PFSK-1 (cell line): Measurements from ENCODE around the gene THSD4.

ENCODE experiments used
- FOXP2 ChIP-seq: optimal IDR thresholded peaks from 2 replicates; pipeline ENCODE3; 2011; ENCODE audit warnings: borderline replicate concordance, control low read depth, inconsistent platforms; ENCODE audit not compliant: insufficient read depth; ENCODE audit errors: extremely low read length, extremely low read depth
- POLR2AphosphoS5 ChIP-seq: IDR thresholded peaks from 2 replicates; pipeline ENCODE4 v1.6.1; 2012; ENCODE audit warnings: low read depth, mild to moderate bottlenecking, control low read depth, low read length, moderate library complexity
- SIN3A ChIP-seq: IDR thresholded peaks from 2 replicates; pipeline ENCODE4 v1.6.1; 2012; ENCODE audit warnings: mild to moderate bottlenecking, low read length, moderate library complexity, borderline replicate concordance; ENCODE audit not compliant: insufficient read depth
- TAF1 ChIP-seq: IDR thresholded peaks from 2 replicates; pipeline ENCODE4 v1.6.1; 2012; ENCODE audit warnings: low read length, control low read depth, borderline replicate concordance; ENCODE audit not compliant: insufficient read depth
- TF ChIP-seq, protein P1 (sequence below), 2 experiments: IDR thresholded peaks; 2 replicates each; pipeline versions ENCODE4 v1.6.1 to v1.8.0; 2011 to 2012; ENCODE audit warnings: low read depth in 2 of 2, low read length in 2 of 2, control low read depth in 1 of 2, inconsistent platforms in 1 of 2, mild to moderate bottlenecking in 1 of 2, moderate library complexity in 1 of 2; ENCODE audit not compliant: insufficient read depth in 1 of 2

DNA sequence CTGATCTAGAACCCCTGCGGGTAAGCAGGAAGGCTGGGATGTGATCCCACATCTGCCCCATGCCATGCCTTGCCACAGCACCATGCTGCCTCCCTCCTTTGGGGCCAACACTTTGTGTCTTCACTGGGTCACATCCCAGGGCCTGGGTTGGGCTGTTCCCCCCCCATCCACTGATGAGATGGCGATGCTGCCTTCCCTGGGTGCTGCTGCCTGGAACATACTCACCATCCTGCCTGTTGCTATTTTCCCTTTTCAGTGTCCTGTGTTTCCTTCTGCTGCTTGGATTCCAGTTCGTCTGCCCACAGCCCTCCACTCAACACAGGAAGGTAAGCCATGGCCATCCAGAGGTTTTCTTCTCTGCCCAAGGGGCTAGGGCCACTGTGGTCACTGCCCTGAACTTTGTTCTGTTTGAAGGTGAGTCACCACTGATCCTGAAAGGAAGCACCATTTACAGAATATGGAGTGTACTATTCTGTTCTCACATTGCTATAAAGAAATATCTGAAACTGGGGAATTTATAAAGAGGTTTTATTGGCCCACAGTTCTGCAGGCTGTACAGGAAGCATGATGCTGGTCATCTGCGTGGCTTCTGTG lies 39.4 kb downstream of the THSD4 start:
- no peak for TF ChIP-seq TAF1
- TF ChIP-seq POLR2AphosphoS5: no peak
- TF ChIP-seq, protein P1, sequence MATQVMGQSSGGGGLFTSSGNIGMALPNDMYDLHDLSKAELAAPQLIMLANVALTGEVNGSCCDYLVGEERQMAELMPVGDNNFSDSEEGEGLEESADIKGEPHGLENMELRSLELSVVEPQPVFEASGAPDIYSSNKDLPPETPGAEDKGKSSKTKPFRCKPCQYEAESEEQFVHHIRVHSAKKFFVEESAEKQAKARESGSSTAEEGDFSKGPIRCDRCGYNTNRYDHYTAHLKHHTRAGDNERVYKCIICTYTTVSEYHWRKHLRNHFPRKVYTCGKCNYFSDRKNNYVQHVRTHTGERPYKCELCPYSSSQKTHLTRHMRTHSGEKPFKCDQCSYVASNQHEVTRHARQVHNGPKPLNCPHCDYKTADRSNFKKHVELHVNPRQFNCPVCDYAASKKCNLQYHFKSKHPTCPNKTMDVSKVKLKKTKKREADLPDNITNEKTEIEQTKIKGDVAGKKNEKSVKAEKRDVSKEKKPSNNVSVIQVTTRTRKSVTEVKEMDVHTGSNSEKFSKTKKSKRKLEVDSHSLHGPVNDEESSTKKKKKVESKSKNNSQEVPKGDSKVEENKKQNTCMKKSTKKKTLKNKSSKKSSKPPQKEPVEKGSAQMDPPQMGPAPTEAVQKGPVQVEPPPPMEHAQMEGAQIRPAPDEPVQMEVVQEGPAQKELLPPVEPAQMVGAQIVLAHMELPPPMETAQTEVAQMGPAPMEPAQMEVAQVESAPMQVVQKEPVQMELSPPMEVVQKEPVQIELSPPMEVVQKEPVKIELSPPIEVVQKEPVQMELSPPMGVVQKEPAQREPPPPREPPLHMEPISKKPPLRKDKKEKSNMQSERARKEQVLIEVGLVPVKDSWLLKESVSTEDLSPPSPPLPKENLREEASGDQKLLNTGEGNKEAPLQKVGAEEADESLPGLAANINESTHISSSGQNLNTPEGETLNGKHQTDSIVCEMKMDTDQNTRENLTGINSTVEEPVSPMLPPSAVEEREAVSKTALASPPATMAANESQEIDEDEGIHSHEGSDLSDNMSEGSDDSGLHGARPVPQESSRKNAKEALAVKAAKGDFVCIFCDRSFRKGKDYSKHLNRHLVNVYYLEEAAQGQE (IDR thresholded peaks at IDR 0.05; ENCODE audit: insufficient read depth in 1 of 2, low read depth in 2 of 2, low read length in 2 of 2): no peak
- TF ChIP-seq SIN3A: no peak
- no peak for TF ChIP-seq FOXP2
